ENCODE measurements around the gene B3GNT2. TPM values are rescaled to one million over a fixed set of nuclear protein-coding genes. Genes with fewer than 3 reads are reported as not detected.
"Not testable (repeated sequence)": the region's sequence is repeated elsewhere in the genome, so short reads cannot be mapped to it uniquely, and the experiment has no call there.

Gene B3GNT2, protein sequence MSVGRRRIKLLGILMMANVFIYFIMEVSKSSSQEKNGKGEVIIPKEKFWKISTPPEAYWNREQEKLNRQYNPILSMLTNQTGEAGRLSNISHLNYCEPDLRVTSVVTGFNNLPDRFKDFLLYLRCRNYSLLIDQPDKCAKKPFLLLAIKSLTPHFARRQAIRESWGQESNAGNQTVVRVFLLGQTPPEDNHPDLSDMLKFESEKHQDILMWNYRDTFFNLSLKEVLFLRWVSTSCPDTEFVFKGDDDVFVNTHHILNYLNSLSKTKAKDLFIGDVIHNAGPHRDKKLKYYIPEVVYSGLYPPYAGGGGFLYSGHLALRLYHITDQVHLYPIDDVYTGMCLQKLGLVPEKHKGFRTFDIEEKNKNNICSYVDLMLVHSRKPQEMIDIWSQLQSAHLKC
- 10 to 100 TPM; 28.6 to 31.7 TPM for total RNA-seq

DNA sequence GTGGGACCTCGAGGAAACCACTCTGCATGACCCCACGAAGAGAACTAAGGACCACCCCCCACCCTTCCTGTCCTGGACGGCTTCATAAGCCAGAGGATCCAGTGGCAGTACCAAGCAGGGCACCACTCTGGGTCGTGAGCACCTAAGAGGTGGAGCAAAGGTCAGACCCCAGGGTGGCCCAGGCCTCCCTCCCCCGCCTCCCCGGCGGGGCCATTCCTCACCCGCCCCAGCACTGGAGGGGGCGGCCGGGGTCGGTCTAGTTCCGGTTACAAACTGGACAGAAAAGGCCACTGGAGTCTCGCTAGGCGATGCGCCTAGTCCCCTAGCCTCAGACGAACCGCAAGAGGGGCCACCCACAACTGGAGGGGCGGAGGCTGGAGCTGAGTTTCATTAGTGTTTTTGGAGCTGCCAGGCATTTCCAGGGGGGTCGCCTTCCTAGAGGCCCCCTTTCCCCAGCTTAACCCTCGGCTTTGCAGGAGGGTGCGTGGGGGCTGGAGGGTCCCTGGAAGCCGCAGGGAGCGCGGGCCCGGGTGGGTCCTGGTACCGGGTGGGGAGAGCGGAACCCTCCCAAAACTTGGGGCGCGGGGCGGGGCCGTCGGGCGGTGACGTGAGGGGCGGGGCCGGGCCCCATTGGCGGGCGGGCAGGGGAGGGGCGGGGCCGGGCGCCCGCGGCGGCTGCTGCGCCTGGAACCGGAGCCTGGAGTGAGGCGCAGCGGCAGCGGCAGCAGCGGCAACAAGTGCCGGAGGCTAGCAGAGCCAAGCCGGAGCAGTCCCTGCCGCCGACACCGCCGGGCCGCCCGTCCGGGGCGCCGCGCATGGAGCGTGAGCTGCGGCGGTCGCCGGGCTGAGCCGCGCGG lies at the start of gene B3GNT2:
Gene B3GNT2, plus strand, starts transcription at position 695 of the 857 bp plus-strand sequence. CDS start 26,106 bp downstream, outside the sequence.
- Mint-ChIP-seq H3K4me3 (peak within 1 kb of the TSS; percentile 92), H3K27ac (peak within 1 kb of the TSS; percentile 92), H3K36me3 (ENCODE audit: low read depth) (peaks cover 9% of the 10 kb centered on the region), H3K27me3 (no peaks in the 10 kb centered on the region), H3K9me3 (ENCODE audit: low read depth) (no peaks in the 10 kb centered on the region), H3K4me1 (peaks cover 28% of the 10 kb centered on the region)
- intact Hi-C loops (cut with DNase I, micrococcal nuclease), result loop anchor here (1.0 to 10.0 kb wide), 14 partner anchors 110 to 1647 kb away; partner anchors contain the start of genes EHBP1 (in 2 of the 2), CCT4 (in 1 of the 2), COMMD1 (in 1 of the 2) and FAM161A (in 1 of the 2)
- ChIA-PET CTCF (interaction anchor here (0.6 kb wide), 1 partner anchor 675 kb away, joined by 3 read pairs; no protein-coding TSS in a partner anchor), POLR2A (interaction anchor here (0.6 to 0.9 kb wide), 2 partner anchors 86 to 1762 kb away, joined by 3 to 4 read pairs; no protein-coding TSS in a partner anchor)
- DNase-seq (peak; percentile 92), ATAC-seq (peak; percentile 62)

DNA sequence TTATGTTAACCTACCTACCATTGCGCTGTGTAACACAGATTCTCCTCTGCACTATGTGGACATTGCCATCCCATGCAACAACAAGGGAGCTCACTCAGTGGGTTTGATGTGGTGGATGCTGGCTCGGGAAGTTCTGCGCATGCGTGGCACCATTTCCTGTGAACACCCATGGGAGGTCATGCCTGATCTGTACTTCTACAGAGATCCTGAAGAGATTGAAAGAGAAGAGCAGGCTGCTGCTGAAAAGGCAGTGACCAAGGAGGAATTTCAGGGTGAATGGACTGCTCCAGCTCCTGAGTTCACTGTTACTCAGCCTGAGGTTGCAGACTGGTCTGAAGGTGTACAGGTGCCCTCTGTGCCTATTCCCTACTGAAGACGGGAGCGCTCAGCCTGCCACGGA lies 49.1 kb upstream of the B3GNT2 start:
- H3K4me1 Mint-ChIP-seq; ATAC-seq; POLR2A ChIA-PET; H3K27ac Mint-ChIP-seq; intact Hi-C loops (cut with DNase I, micrococcal nuclease); CTCF ChIA-PET; H3K4me3 Mint-ChIP-seq; H3K9me3 Mint-ChIP-seq (ENCODE audit: low read depth); H3K36me3 Mint-ChIP-seq (ENCODE audit: low read depth); H3K27me3 Mint-ChIP-seq: not testable (repeated sequence)
- DNase-seq, result peak; percentile 29

DNA sequence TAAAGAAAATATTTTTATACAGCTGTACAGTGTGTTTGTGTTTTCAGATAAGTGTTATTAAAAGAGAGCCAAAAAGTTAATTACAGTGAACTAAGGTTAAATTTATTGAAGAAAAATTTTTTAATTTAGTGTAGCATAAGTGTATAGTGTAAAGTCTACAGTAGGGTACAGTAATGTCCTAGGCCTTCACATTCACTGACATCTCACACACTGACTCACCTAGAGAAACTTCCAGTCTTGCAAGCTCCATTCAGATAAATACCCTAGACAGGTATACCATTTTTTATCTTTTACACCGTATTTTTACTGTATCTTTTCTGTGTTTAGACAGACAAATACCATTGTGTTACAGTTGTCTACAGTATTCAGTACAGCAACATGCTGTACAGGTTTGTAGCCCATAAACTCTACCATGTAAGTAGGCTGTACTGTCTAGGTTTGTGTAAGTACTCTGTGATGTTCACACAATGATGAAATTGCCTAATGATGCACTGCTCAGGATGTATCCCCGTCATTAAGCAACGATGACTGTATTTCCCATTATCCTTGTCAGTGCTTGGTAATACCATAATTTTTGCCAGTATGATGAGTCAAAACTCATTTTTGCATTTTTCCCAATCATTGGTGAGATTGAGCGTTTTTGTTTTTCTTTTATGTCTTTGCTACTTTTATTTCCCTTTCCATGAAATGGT lies 48.2 kb upstream of the B3GNT2 start:
- ATAC-seq (no peak), DNase-seq (no peak)
- ChIA-PET CTCF (no interaction called here), POLR2A (no interaction called here)
- H3K27ac Mint-ChIP-seq, result no peak overlapping the region
- H3K27me3 Mint-ChIP-seq, result no peaks in the 10 kb centered on the region
- peaks cover 3% of the 10 kb centered on the region for H3K36me3 Mint-ChIP-seq (ENCODE audit: low read depth)
- H3K9me3 Mint-ChIP-seq (ENCODE audit: low read depth), result no peaks in the 10 kb centered on the region
- no peak overlapping the region for H3K4me3 Mint-ChIP-seq
- H3K4me1 Mint-ChIP-seq, result peaks cover 6% of the 10 kb centered on the region
- intact Hi-C loops (cut with DNase I, micrococcal nuclease), result no loop called here

DNA sequence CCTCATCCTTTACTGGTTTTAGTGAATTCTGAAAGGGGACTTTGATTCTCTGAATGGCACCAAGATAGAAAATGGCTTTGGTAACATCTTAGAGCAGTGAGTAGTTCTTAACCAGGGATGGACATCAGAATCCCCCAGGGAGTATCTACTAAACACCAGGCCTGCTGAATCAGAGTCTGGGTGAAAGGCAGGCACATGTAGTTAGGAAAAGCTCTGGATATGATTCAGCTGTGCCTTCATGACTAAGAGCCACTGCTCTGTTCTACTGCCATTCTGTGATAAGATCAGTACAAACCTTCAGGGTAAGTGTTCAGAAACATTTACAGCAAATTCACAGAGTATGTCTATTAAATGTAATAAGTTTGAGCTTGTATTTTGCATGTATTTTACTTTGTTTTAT lies 46.2 kb upstream of the B3GNT2 start:
- Mint-ChIP-seq H3K9me3 (ENCODE audit: low read depth) (peaks cover 2% of the 10 kb centered on the region), H3K4me3 (no peak overlapping the region), H3K27me3 (no peaks in the 10 kb centered on the region), H3K4me1 (peaks cover 6% of the 10 kb centered on the region), H3K27ac (no peak overlapping the region), H3K36me3 (ENCODE audit: low read depth) (peaks cover 5% of the 10 kb centered on the region)
- no peak for DNase-seq
- ChIA-PET CTCF (interaction anchor here (0.9 kb wide), 1 partner anchor 9 kb away, joined by 5 read pairs; no protein-coding TSS in a partner anchor), POLR2A (no interaction called here)
- ATAC-seq, result peak; percentile 65
- intact Hi-C loops (cut with DNase I, micrococcal nuclease), result no loop called here

DNA sequence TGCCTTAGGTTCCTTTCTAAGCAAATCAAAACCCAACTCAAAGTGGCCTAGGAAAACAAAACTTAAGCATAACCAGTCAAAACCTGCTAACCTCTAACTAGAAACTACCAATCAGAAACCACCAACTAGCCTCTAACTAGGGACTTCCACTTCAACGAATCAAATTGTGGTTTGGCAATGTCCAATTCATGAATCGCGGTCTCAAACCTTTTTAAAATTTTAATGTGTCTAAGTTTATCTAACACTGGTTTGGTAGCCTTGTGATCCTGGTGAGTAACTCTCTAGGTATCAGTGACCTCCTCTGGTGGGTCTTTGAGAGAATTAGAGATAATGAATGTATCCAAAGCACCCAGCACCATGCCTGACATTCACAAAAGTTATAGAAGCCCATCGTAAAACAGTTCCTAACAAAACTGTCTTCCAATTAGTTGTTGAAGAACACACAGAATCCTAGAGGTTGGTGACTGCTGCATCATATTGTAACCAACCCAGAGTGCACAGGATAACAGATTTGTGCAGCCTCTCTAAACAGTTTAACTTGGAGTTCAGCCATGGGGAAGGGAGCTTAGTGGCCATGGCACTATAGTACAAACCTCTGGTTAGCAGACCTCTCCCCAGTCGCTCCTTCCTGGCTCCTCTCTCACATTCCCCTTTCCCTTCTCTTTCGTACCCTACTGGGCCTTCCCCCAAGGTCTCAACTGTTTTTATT lies 45.2 kb upstream of the B3GNT2 start:
- DNase-seq, result no peak
- intact Hi-C loops (cut with DNase I, micrococcal nuclease), result no loop called here
- ChIA-PET CTCF (no interaction called here), POLR2A (no interaction called here)
- no peak overlapping the region for H3K4me3 Mint-ChIP-seq
- H3K27ac Mint-ChIP-seq, result no peak overlapping the region
- peaks cover 6% of the 10 kb centered on the region for H3K4me1 Mint-ChIP-seq
- H3K27me3 Mint-ChIP-seq, result no peaks in the 10 kb centered on the region
- peaks cover 7% of the 10 kb centered on the region for H3K9me3 Mint-ChIP-seq (ENCODE audit: low read depth)
- no peak for ATAC-seq
- peaks cover 6% of the 10 kb centered on the region for H3K36me3 Mint-ChIP-seq (ENCODE audit: low read depth)

DNA sequence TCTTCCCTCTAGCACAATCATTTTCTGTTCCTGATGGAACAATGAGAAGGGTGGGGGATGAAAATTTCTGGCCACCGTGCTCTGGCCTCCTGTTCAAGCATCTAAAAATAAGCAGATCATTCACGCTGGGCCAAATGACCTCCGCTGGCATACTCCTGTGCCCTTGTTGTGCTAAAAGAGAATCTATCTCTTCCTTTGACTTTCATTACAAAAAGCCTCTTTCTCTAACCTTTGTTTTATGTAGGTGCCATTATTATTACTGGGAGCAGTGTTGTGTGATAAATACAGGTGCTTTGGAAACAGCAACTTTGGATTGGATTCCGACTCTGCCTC lies 44.6 kb upstream of the B3GNT2 start:
- Mint-ChIP-seq H3K4me1 (peaks cover 6% of the 10 kb centered on the region), H3K4me3 (no peak overlapping the region), H3K36me3 (ENCODE audit: low read depth) (peaks cover 6% of the 10 kb centered on the region), H3K27ac (no peak overlapping the region), H3K27me3 (no peaks in the 10 kb centered on the region), H3K9me3 (ENCODE audit: low read depth) (peaks cover 7% of the 10 kb centered on the region)
- CTCF ChIA-PET, result no interaction called here
- ATAC-seq (no peak), DNase-seq (no peak)
- intact Hi-C loops (cut with DNase I, micrococcal nuclease), result no loop called here
- POLR2A ChIA-PET, result interaction anchor here (0.6 kb wide), 1 partner anchor 10 kb away, joined by 3 read pairs; no protein-coding TSS in a partner anchor

DNA sequence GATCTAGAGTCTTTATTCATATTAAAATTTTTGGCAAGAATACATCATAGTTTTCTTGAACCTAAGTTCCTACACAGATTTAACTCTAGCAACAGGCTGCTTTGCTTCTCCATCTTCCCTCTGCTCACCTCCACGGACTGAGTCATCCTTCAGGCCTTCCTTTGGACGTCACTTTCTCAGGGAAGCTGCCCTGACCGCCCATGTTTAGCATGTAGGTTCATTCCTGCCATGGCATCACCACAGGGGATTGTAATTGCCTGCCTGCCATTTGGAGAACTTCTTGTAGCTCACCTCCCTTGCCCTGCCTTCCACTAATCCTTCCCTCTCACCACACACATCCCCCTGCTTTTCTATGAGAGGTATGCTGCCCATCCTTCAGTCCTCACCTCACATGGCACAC lies 43.9 kb upstream of the B3GNT2 start:
- Mint-ChIP-seq H3K9me3 (ENCODE audit: low read depth) (peaks cover 7% of the 10 kb centered on the region), H3K4me1 (no peaks in the 10 kb centered on the region), H3K36me3 (ENCODE audit: low read depth) (peaks cover 6% of the 10 kb centered on the region), H3K27ac (no peak overlapping the region), H3K4me3 (no peak overlapping the region), H3K27me3 (no peaks in the 10 kb centered on the region)
- intact Hi-C loops (cut with DNase I, micrococcal nuclease), result no loop called here
- CTCF ChIA-PET, result no interaction called here
- POLR2A ChIA-PET, result no interaction called here
- ATAC-seq (no peak), DNase-seq (no peak)

DNA sequence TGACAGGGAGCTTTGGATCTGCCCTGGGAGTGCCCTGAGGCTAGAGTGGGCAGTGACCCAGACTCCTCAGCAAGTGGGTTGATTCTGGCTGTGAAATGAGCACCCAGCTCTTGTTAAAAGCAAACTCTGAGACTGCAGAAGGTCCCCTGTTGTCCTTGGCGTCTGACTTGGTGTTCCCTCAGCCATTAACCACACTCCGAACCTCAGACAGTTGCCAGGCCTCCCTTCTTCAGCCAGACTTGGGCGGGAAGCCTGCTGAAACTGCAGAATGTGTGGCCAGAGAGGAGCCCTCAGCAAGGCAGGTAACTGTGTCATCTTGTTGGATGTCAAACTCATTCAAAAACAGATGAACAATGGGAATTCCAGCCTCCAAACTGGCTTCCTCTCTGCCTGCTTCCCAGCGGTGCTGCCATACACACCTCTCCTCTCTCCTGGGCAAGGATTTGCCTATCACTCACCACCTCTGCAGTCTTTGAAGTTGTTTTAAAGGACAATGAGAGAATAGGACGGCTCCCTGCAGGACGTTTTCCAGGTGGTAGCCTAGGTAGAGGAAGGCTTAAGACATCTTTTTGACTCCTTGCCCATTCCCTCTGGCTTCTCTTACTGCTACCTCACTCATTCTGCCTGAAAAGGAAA lies 38.9 kb upstream of the B3GNT2 start:
- H3K4me1 Mint-ChIP-seq, result no peaks in the 10 kb centered on the region
- ChIA-PET POLR2A (no interaction called here), CTCF (no interaction called here)
- peaks cover 7% of the 10 kb centered on the region for H3K9me3 Mint-ChIP-seq (ENCODE audit: low read depth)
- intact Hi-C loops (cut with DNase I, micrococcal nuclease), result no loop called here
- no peaks in the 10 kb centered on the region for H3K27me3 Mint-ChIP-seq
- H3K27ac Mint-ChIP-seq, result no peak overlapping the region
- no peak for ATAC-seq
- peaks cover 6% of the 10 kb centered on the region for H3K36me3 Mint-ChIP-seq (ENCODE audit: low read depth)
- DNase-seq, result no peak
- H3K4me3 Mint-ChIP-seq, result no peak overlapping the region

DNA sequence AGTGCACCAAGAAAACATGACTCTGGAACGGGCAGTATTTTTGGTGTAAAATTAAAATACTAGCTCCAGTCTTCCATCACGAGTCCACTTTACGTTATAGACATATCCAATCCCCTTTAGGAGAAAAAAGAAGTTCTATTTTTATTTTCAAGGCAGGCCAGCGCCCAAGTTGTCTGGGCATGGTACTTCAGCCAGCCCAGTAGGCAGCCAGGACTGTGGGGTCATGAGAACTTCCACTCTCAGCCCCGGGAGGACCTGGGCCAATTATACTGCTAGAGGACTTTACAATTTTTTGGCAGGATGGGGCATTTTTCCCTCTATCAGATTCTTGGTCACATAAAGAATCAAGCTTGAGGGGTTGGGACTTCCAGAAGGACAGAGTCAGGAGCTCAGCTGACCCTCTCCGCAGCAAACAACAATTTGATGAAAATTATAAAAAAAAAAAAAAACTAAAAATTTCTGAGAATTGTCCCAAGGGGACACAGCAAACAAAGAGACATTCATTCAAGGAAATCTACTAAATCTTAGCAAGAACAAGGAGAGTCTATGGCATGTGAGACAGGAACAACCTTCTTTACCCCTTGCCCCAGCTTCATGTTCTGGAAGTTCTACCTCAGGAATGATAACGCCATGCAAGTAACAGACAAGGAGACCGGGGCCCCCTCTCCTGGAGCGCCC lies 37.3 kb upstream of the B3GNT2 start:
- H3K9me3 Mint-ChIP-seq (ENCODE audit: low read depth), result peaks cover 7% of the 10 kb centered on the region
- ChIA-PET POLR2A (no interaction called here), CTCF (interaction anchor here (0.7 to 1.6 kb wide), 2 partner anchors 9 to 44 kb away, joined by 3 to 5 read pairs; no protein-coding TSS in a partner anchor)
- DNase-seq (no peak), ATAC-seq (no peak)
- intact Hi-C loops (cut with DNase I, micrococcal nuclease), result no loop called here
- H3K27me3 Mint-ChIP-seq, result no peaks in the 10 kb centered on the region
- H3K36me3 Mint-ChIP-seq (ENCODE audit: low read depth), result peaks cover 2% of the 10 kb centered on the region
- no peak overlapping the region for H3K4me3 Mint-ChIP-seq
- H3K27ac Mint-ChIP-seq, result no peak overlapping the region
- no peaks in the 10 kb centered on the region for H3K4me1 Mint-ChIP-seq

DNA sequence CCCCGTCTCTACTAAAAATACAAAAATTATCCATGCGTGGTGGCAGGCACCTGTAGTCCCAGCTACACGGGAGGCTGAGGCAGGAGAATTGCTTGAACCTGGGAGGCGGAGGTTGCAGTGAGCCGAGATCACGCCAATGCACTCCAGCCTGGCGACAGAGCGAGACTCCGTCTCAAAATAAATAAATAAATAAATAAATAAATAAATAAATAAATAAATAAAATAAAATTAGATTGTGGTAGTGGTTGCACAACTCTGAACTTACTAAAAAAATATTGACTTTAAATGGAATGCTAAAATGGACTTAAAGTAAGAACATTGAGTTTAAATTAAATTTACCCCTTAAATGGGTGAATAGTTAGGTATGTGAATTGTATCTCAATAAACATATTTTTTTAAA lies 35.2 kb upstream of the B3GNT2 start:
- H3K4me1 Mint-ChIP-seq; H3K9me3 Mint-ChIP-seq (ENCODE audit: low read depth); ATAC-seq; H3K4me3 Mint-ChIP-seq; intact Hi-C loops (cut with DNase I, micrococcal nuclease); H3K27me3 Mint-ChIP-seq; DNase-seq; H3K27ac Mint-ChIP-seq; H3K36me3 Mint-ChIP-seq (ENCODE audit: low read depth): not testable (repeated sequence)
- CTCF ChIA-PET, result interaction anchor here (0.7 kb wide), 1 partner anchor 38 kb away, joined by 4 read pairs; no protein-coding TSS in a partner anchor
- POLR2A ChIA-PET, result interaction anchor here (0.7 kb wide), 1 partner anchor 9 kb away, joined by 3 read pairs; no protein-coding TSS in a partner anchor
